Mucosa of descending colon (tissue), 3 donors: ENCODE data around the gene PDE1A. TPM values are rescaled to one million over a fixed set of nuclear protein-coding genes. Genes with fewer than 3 reads are reported as not detected.

Source experiments
- ATAC-seq: fragments of 200-7000 bp; cut with Tn5 transposase; one replicate; pipeline ENCODE4 v1.9.1; 2020; ENCODE audit warnings: mild to moderate bottlenecking, moderate library complexity
- DNase-seq, 3 donors: peaks; one replicate each; pipeline ENCODE4 v3.0.0-alpha.2; 2020
- H3K36me3 ChIP-seq: fragments of 200-600 bp; one replicate; pipeline ENCODE4 v1.8.0; 2021; ENCODE audit warnings: low read depth, mild to moderate bottlenecking
- H3K4me1 ChIP-seq: fragments of 200-600 bp; one replicate; pipeline ENCODE4 v1.8.0; 2021; ENCODE audit warnings: low read depth, mild to moderate bottlenecking
- H3K4me3 ChIP-seq: fragments of 200-600 bp; one replicate; pipeline ENCODE4 v1.8.0; 2021; ENCODE audit warnings: mild to moderate bottlenecking
- H3K9me3 ChIP-seq: fragments of 200-600 bp; one replicate; pipeline ENCODE4 v1.8.0; 2021; ENCODE audit warnings: mild to moderate bottlenecking
- CTCF ChIP-seq: fragments of 200-600 bp; IDR thresholded peaks from one replicate; pipeline ENCODE4 v1.8.0; 2022; ENCODE audit warnings: antibody characterized with exemption, mild to moderate bottlenecking
- intact Hi-C, 2 donors: fragments of 100-400 bp; cut with DNase I in 1 of 2; cut with micrococcal nuclease in 1 of 2; formaldehyde crosslinking; loops; one replicate each; pipeline versions ENCODE4 v1.11.0 to v1.11.1; 2022; cut with DNase I, micrococcal nuclease
- total RNA-seq, 3 donors: library from RNA; stranded (reverse); fragmentation: NEBNext Ultra II Directional in 2 of 3; extraction: Animal tissue kit (Norgen Biotek cat#: 25700) in 2 of 3; gene quantifications; one replicate each; pipeline versions ENCODE4 v1.2.1 to v1.2.4, GENCODE V29; 2021 to 2023
- donor health status: DM: no; HTN: no; CAD: no; lungs with moderate emphysema.
- donor health status: DM: no; HTN: no; CAD: no.
- donor health status: DM: no; HTN: yes; CAD: no.

The PDE1A gene
- total RNA-seq, 3 donors from 2014 or later: 1.1 to 10.8 (median 3.9) TPM

- DNase-seq (no peak), ATAC-seq (no peak)
- no peak for TF ChIP-seq CTCF
- Histone ChIP-seq H3K4me1 (no peaks in the 10 kb centered on the region), H3K9me3 (no peaks in the 10 kb centered on the region), H3K36me3 (no peaks in the 10 kb centered on the region), H3K4me3 (no peak overlapping the region)
- intact Hi-C loops: no loop called here
Measured at GRCh38 chr2:182324665-182325064, 102.2 kb downstream of the PDE1A start.

DNA sequence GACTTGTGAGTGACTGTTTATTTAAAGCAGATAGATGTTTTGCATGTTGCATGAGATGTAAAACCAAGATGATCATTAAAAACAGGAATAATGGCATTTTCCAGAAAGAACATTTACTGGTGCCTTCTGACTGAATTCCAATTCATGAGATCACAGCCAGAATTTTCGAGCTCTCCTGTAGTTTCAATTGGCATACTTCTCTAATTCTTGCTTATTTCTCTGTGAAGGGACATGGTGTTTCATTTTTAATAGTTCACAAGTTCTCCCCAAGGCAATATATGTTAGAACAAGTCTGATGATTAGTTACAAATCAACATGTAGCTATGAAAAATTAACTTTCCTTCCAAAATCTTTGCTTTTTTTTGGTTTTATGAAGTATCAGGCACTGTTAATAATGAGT lies 105.7 kb downstream of the PDE1A start:
- H3K9me3 ChIP-seq: no peaks in the 10 kb centered on the region
- DNase-seq (no peak), ATAC-seq (no peak)
- no peak overlapping the region for H3K4me3 ChIP-seq
- H3K4me1 ChIP-seq: no peaks in the 10 kb centered on the region
- H3K36me3 ChIP-seq: no peaks in the 10 kb centered on the region
- no peak for TF ChIP-seq CTCF
- intact Hi-C loops: no loop called here

DNA sequence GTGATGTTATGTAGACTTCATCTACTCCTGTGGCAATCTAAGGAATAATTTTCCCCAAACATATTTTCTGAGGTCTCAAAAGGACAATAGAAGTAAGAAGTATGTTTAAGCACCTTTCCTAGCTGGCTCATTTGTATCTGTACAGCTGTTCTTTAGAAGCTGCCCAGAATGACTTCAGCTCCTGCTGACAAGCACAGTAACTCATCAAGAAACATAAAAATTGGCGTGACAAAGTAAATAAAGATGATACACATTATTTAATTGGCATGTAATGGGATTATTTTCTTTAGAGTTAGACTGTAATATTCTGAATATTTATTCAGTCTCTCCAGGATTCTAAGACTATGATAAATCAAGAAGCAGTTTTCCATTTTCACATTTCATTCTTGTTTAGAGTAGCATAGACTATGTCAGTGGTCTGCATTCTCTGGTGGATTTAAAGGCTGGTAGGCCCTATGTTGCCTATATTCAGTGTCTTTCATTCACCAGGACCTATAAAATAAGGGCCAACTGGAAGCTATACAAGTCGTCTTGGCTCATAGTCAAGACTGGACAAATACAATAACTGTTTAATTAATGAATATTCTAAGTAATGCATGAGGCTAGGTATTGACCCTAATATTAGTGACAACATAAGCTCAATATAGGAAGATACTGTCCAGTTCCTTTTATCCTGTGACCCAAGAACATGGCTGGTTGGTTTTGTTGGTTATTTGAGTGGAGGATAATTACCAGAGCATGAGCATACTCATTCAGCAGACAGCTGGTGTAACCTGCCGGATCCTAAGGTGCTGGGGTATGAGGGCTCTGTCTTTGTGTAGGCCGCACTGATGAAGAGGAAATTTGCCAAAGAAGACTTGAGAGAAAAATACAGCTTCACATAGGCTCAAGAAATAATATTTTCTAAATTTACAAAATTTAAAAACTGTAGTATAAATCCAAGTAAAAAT lies 107.0 kb downstream of the PDE1A start:
- Histone ChIP-seq H3K4me3 (no peak overlapping the region), H3K9me3 (no peaks in the 10 kb centered on the region), H3K4me1 (no peaks in the 10 kb centered on the region), H3K36me3 (no peaks in the 10 kb centered on the region)
- DNase-seq (no peak), ATAC-seq (no peak)
- intact Hi-C loops: no loop called here
- TF ChIP-seq CTCF: no peak

DNA sequence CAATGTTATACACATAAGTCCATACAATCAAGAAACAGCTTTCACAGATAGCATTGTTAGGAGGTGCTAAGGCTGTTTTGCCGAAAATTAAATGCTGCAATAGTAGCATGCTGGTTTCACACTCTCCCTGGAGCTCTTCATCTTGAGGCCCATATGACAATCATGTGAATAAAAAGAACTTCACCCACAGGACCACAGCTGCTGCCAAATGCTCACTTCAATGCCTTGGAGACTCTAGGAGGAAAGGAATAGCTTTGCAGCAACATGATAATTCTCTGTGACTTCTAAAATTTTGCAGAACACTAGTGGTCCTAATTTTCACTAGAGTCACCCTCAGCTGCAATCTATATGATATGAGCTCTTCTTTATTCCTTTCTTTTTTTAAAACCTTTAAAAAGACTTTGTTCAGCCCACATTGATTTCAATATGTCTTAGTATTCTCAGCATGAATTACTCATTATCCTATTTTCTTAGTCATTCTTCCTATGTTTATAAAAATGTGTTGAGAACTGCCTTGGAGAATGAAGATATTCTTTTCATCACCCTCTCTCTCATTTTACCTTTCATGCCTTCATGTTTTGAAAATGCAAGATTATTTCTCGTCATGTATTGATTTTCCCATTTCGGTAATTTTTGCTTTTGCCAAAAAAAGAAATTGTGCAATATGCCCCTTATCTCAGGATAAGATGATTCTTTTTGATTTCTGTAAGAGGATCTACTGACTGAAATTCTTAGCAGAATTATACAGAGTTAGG lies 108.2 kb downstream of the PDE1A start:
- Histone ChIP-seq H3K9me3 (no peaks in the 10 kb centered on the region), H3K4me3 (no peak overlapping the region), H3K36me3 (no peaks in the 10 kb centered on the region), H3K4me1 (no peaks in the 10 kb centered on the region)
- DNase-seq: no peak
- no peak for ATAC-seq
- intact Hi-C loops: no loop called here
- no peak for TF ChIP-seq CTCF

GRCh38 chr2:182316950-182317349 lies 109.9 kb downstream of the PDE1A start:
- DNase-seq (no peak), ATAC-seq (no peak)
- H3K9me3 ChIP-seq: no peaks in the 10 kb centered on the region
- TF ChIP-seq CTCF: no peak
- H3K36me3 ChIP-seq: no peaks in the 10 kb centered on the region
- no peak overlapping the region for H3K4me3 ChIP-seq
- no peaks in the 10 kb centered on the region for H3K4me1 ChIP-seq
- intact Hi-C loops: no loop called here
